Heart left ventricle (tissue), 13 donors: ENCODE data around the gene PARD3.

Experiments
- CTCF ChIP-seq, 12 donors: fragments of 200-600 bp; sonication (generic) in 4 of 12; IDR thresholded peaks; one replicate each; pipeline versions ENCODE4 v1.5.0 to v1.8.0; 2018 to 2022; ENCODE audit warnings: antibody characterized with exemption in 12 of 12, mild to moderate bottlenecking in 5 of 12
- POLR2A ChIP-seq, 2 donors: fragments of 450-650 bp; IDR thresholded peaks; one replicate each; pipeline ENCODE4 v1.6.1; 2017; ENCODE audit warnings: antibody characterized with exemption in 2 of 2, mild to moderate bottlenecking in 2 of 2, moderate library complexity in 2 of 2
- donor health status: ischemic (EF 13 %, LVEDD 7.1; RV severe dilation, severe dysfunction).
- donor health status: DM: no; HTN: yes; CAD: no.
- donor health status: DM: no; HTN: no; CAD: no.
- donor health status: ischemic (EF 25% LVEDD 6.9; RV normal size, moderate dysfunction).
- donor health status: ischemic (EF 25% LVEDD 5.7; RV mildly dilated, moderate dysfunction).
- donor health status: ischemic (EF 35%, LVEDD 5.7; RV mildly dilated, moderate dysfunction).
- donor health status: nonischemic (EF 11% LVEDD 7.7; RV severe dilation, severe dysfunction).
- donor health status: DM: yes; HTN: yes; CAD: no.
- donor health status: PGD.
- donor health status: ischemic (EF 29% LVEDD 5.4; RV normal size, mild dysfunction).
- donor health status: nonischemic (EF 23%, LVEDD 6.1; RV moderate dilation, normal function).

GRCh38 chr10:34187201-34187600, 627.9 kb downstream of the PARD3 start:
- TF ChIP-seq CTCF (IDR thresholded peaks at IDR 0.05) (no peak), POLR2A (IDR thresholded peaks at IDR 0.05) (no peak)
